Measurements from ENCODE around the gene IPPK.
A peak's percentile ranks its signal among the peaks of the same experiment; 100 is the strongest.
"Not testable (repeated sequence)": the region's sequence is repeated elsewhere in the genome, so short reads cannot be mapped to it uniquely, and the experiment has no call there.

IPPK gene

GRCh38 chr9:92595930-92596329 lies 74.0 kb downstream of the IPPK start:
- DNase-seq (ENCODE audit: low read depth in 2 of 2) = no peak

- not testable (repeated sequence) for DNase-seq (ENCODE audit: low read depth in 2 of 2)
Observed at GRCh38 chr9:92595075-92595474, 74.9 kb downstream of the IPPK start.

GRCh38 chr9:92592946-92593861 lies 76.7 kb downstream of the IPPK start:
- DNase-seq (ENCODE audit: low read depth in 2 of 2) = no peak

GRCh38 chr9:92592537-92592936 lies 77.4 kb downstream of the IPPK start:
- no peak for DNase-seq (ENCODE audit: low read depth in 2 of 2)

GRCh38 chr9:92590377-92590776 lies 79.6 kb downstream of the IPPK start:
- no peak for DNase-seq (ENCODE audit: low read depth in 2 of 2)

GRCh38 chr9:92589923-92590322 lies 80.0 kb downstream of the IPPK start:
- DNase-seq (ENCODE audit: low read depth in 2 of 2) = no peak

GRCh38 chr9:92576175-92576574 lies 93.8 kb downstream of the IPPK start:
- DNase-seq (ENCODE audit: low read depth in 2 of 2) = no peak

- not testable (repeated sequence) for DNase-seq (ENCODE audit: low read depth in 2 of 2)
Observed at GRCh38 chr9:92573612-92574011, 96.3 kb downstream of the IPPK start.

GRCh38 chr9:92571871-92572270 lies 98.1 kb downstream of the IPPK start:
- DNase-seq (ENCODE audit: low read depth in 2 of 2) = not testable (repeated sequence)

GRCh38 chr9:92564982-92565381 lies 104.9 kb downstream of the IPPK start:
- DNase-seq (ENCODE audit: low read depth in 2 of 2) = no peak

GRCh38 chr9:92564504-92564903 lies 105.4 kb downstream of the IPPK start:
- peak; percentile 36 to 48 for DNase-seq (ENCODE audit: low read depth in 2 of 2)
